Spleen (tissue), 11 donors: ENCODE measurements around the gene AFAP1L1. TPM values are rescaled to one million over a fixed set of nuclear protein-coding genes. Genes with fewer than 3 reads are reported as not detected.
A peak's percentile ranks its signal among the peaks of the same experiment; 100 is the strongest.

ENCODE experiments used
- DNase-seq: peaks from one replicate; pipeline ENCODE4 v3.0.0-alpha.2; 2020
- H3K27ac ChIP-seq, 8 donors: fragments of 200-600 bp; sonication (generic) in 7 of 8; 1 replicate in 4 of 8; 2 replicates in 4 of 8; pipeline versions ENCODE4 v1.5.0 to v1.8.0; 2016 to 2021; ENCODE audit warnings: inconsistent platforms in 4 of 8, mild to moderate bottlenecking in 4 of 8, moderate library complexity in 1 of 8
- H3K27me3 ChIP-seq, 7 donors: fragments of 200-600 bp; sonication (generic) in 6 of 7; replicated peaks in 1 of 7; 1 replicate in 4 of 7; 2 replicates in 3 of 7; pipeline versions ENCODE4 v1.5.0 to v1.8.0; 2016 to 2021; ENCODE audit warnings: inconsistent platforms in 3 of 7, mild to moderate bottlenecking in 1 of 7
- H3K36me3 ChIP-seq, 6 donors: fragments of 200-600 bp; sonication (generic) in 5 of 6; 1 replicate in 4 of 6; 2 replicates in 2 of 6; pipeline versions ENCODE4 v1.5.0 to v1.8.0; 2016 to 2021; ENCODE audit warnings: inconsistent platforms in 2 of 6
- H3K4me1 ChIP-seq, 6 donors: fragments of 200-600 bp; sonication (generic) in 5 of 6; 1 replicate in 3 of 6; 2 replicates in 3 of 6; pipeline versions ENCODE4 v1.5.0 to v1.8.0; 2016 to 2021; ENCODE audit warnings: inconsistent platforms in 3 of 6
- H3K4me3 ChIP-seq, 8 donors: fragments of 200-600 bp; sonication (generic) in 7 of 8; 1 replicate in 4 of 8; 2 replicates in 4 of 8; pipeline versions ENCODE4 v1.5.0 to v1.8.0; 2016 to 2021; ENCODE audit warnings: inconsistent platforms in 4 of 8, mild to moderate bottlenecking in 4 of 8, moderate library complexity in 2 of 8
- H3K9me3 ChIP-seq, 8 donors: fragments of 200-600 bp; sonication (generic) in 7 of 8; 1 replicate in 4 of 8; 2 replicates in 4 of 8; pipeline versions ENCODE4 v1.5.0 to v1.8.0; 2016 to 2021; ENCODE audit warnings: inconsistent platforms in 4 of 8
- POLR2A ChIP-seq, 3 donors: fragments of 450-650 bp; IDR thresholded peaks; one replicate each; pipeline ENCODE4 v1.5.1; 2017; ENCODE audit warnings: antibody characterized with exemption in 3 of 3, mild to moderate bottlenecking in 1 of 3
- POLR2AphosphoS5 ChIP-seq, 3 donors: sonication (generic); formaldehyde crosslinking; IDR thresholded peaks; one replicate each; pipeline ENCODE4 v1.5.1; 2017; ENCODE audit warnings: antibody characterized with exemption in 3 of 3
- WGBS, 5 donors: extraction: QIAGEN DNeasy Blood & Tissue Kit in 3 of 5; methylation state at CpG; one replicate each; pipeline versions ENCODE4 v1.1.5 to v1.1.7; 2013 to 2018; 5-methylcytosine and 5-hydroxymethylcytosine counted together
- intact Hi-C: fragments of 100-400 bp; cut with DNase I; formaldehyde crosslinking; loops from one replicate; pipeline ENCODE4 v1.15.0; 2023; ENCODE audit warnings: low total_unique reads
- polyA plus RNA-seq, 3 donors: library from polyadenylated mRNA; stranded (reverse); fragments of 200-250 nt; gene quantifications; one replicate each; pipeline ENCODE4 v1.2.1, GENCODE V29; 2013
- total RNA-seq, 7 donors: library from RNA; depleted of rRNA in 3 of 7; stranded (reverse); fragments of >200 nt in 3 of 7; fragmentation: NEBNext Ultra II Directional in 4 of 7; extraction: Animal tissue kit (Norgen Biotek cat#: 25700) in 4 of 7; gene quantifications; one replicate each; pipeline versions ENCODE4 v1.1.0 to v1.2.1, GENCODE V29; 2016 to 2021
- TF ChIP-seq, protein P1 (sequence below), 11 experiments: fragments of 200-600 bp in 7 of 11; fragments of 450-650 bp in 4 of 11; sonication (generic) in 4 of 11; IDR thresholded peaks in 8 of 11; conservative IDR thresholded peaks in 3 of 11; 1 replicate in 7 of 11; 2 replicates in 4 of 11; pipeline versions ENCODE4 v1.4.0 to v1.8.0; 2016 to 2021; ENCODE audit warnings: antibody characterized with exemption in 11 of 11, inconsistent platforms in 4 of 11, mild to moderate bottlenecking in 1 of 11
- donor health status: healthy with polysubstance abuse.
- donor health status: DM: no; HTN: no; CAD: no; lungs with moderate emphysema.
- donor health status: DM: no; HTN: no; CAD: no.
- donor health status: Bipolar disorder and iron deficiency.
- donor health status: healthy.
- donor health status: DM: no; HTN: no; CAD: no.
- donor health status: DM: yes; HTN: yes; CAD: no.

AFAP1L1 gene
- total and polyA plus RNA-seq, 10 donors: 1.7 to 21.8 (median 10.3) TPM

DNA sequence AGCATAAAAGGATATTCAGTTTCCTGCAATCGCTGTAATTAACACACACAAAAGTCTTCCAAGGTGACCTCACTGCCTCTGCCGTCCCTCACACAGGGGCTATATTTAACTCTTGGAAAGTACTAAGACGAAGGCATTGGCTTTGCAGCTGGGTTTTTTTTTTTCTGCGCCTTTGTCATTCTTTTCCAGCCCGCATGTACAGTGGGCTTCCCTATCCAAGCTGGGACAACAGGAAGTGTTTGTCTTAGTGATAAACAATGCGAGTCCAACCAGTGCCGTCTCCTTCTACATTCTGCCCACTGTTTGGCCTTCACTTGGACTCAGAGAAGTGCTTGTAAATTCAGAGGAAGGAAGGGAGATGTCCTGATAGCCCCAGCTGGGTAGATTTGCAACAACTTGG lies 17.6 kb downstream of the AFAP1L1 start:
- intact Hi-C loops: no loop called here
- H3K4me1 ChIP-seq: peaks cover 0 to 17% (median 6%) of the 10 kb centered on the region in 6 donors
- no peaks in the 10 kb centered on the region for H3K9me3 ChIP-seq
- H3K4me3 ChIP-seq: no peak overlapping the region
- no peaks in the 10 kb centered on the region for H3K36me3 ChIP-seq
- no peak for DNase-seq
- H3K27me3 ChIP-seq: no peaks in the 10 kb centered on the region
- WGBS, 5 donors: 13 to 33% (median 20%) methylated on average over 6 to 7 of the region's 7 CpGs
- peak overlapping the region in 6 of 8 donors; percentile 6 to 67 (median 36) for H3K27ac ChIP-seq
- TF ChIP-seq, protein P1, sequence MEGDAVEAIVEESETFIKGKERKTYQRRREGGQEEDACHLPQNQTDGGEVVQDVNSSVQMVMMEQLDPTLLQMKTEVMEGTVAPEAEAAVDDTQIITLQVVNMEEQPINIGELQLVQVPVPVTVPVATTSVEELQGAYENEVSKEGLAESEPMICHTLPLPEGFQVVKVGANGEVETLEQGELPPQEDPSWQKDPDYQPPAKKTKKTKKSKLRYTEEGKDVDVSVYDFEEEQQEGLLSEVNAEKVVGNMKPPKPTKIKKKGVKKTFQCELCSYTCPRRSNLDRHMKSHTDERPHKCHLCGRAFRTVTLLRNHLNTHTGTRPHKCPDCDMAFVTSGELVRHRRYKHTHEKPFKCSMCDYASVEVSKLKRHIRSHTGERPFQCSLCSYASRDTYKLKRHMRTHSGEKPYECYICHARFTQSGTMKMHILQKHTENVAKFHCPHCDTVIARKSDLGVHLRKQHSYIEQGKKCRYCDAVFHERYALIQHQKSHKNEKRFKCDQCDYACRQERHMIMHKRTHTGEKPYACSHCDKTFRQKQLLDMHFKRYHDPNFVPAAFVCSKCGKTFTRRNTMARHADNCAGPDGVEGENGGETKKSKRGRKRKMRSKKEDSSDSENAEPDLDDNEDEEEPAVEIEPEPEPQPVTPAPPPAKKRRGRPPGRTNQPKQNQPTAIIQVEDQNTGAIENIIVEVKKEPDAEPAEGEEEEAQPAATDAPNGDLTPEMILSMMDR (IDR thresholded peaks at IDR 0.05 in 8 of 11, conservative IDR thresholded peaks at IDR 0.05 in 3 of 11): no peak
- peak in 1 of 3 donors; percentile 27 for TF ChIP-seq POLR2AphosphoS5 (IDR thresholded peaks at IDR 0.05)
- no peak for TF ChIP-seq POLR2A (IDR thresholded peaks at IDR 0.05)

DNA sequence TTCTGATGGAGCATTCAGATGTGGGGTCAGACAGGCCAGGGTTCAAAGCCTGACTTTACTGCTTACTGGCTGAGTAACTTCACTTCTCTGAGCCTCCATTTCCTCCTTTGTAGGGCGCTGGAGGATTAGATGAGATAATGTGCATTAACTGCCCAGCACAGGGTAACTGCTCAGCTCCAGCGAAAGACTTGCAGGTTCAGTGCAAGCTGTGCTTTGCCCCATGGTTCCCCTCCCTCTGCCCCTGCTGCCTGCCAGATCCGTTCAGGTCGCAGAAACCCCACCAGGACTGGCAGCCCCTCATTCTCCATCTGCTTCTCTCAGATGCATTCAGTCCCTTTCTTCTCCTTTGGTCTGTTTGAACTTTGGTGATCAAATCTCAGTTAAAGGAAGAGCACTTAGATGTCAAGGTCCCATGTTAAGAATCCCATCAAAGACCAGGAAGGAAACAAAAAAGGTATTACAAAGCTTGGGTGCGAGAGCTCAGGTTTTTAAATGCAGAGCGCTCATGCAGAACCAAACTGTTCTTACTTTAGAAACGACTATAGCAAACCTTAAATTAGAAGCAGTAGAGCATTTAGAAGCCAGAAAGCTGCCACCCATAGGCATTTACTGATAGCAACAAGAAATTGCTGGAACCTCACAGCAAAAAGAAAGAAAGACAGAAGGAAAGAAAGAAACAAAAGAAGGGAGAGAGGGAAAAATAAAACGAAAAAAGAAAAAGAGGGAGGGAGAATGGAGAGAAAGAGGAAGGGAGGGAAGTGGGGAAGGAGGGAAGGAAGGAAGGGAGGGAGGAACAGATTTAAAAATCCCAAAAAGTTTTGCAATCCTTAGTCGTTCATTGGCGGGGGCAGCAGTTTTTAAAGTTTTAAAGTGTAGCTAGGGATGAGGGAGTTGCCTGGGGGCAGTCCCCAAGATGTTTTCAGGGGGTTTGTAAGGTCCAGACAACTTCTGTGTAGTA lies 23.5 kb downstream of the AFAP1L1 start:
- Histone ChIP-seq H3K27ac (no peak overlapping the region), H3K4me1 (peaks cover 9 to 39% (median 28%) of the 10 kb centered on the region in 6 donors), H3K4me3 (no peak overlapping the region), H3K36me3 (no peaks in the 10 kb centered on the region), H3K27me3 (peaks cover 0 to 17% (median 0%) of the 10 kb centered on the region in 7 donors), H3K9me3 (no peaks in the 10 kb centered on the region)
- 33 to 43% (median 39%) methylated on average over 10 of the region's 10 CpGs for WGBS, 5 donors
- TF ChIP-seq POLR2A (IDR thresholded peaks at IDR 0.05): no peak
- TF ChIP-seq, protein P1 (IDR thresholded peaks at IDR 0.05 in 8 of 11, conservative IDR thresholded peaks at IDR 0.05 in 3 of 11): no peak
- TF ChIP-seq POLR2AphosphoS5 (IDR thresholded peaks at IDR 0.05): no peak
- intact Hi-C loops: no loop called here
- no peak for DNase-seq

DNA sequence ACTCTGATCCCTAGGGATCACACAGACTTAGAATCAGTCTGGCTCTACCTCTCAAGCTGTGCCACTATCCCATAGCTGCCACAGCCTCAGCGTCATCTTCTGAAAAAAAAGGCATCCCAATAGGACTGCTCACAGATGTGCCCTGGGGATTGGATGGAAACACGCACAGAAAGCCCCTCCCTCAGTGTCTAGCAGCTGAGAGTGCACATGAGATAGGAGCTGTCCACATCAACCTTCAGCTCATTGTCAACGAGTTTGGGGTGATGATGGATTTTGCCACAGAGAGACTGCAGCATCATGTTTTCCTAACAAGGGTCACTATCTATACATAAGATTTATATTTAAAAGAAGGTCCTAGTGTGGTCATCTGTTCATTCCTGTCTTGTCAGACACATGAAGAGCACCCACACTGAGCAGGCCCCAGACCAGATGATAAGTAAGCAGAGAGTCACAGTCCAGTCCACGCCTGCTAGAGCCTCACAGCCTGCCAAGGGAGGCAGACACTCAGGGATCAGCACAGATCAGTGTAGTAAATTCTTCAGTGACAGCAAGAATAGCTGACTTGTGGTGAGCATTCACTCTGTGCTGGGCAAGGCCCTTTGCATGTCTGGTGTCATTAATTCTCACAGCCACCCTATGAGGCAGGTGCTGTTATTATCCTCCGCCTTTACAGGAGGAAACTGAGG lies 25.8 kb downstream of the AFAP1L1 start:
- intact Hi-C loops: no loop called here
- WGBS, 5 donors: 83 to 92% (median 87%) methylated on average over 5 of the region's 5 CpGs
- no peak overlapping the region for H3K27ac ChIP-seq

More for the DNA sequence above, 25.8 kb downstream of the AFAP1L1 start:
- no peaks in the 10 kb centered on the region for H3K9me3 ChIP-seq
- peaks cover 9 to 43% (median 29%) of the 10 kb centered on the region in 6 donors for H3K4me1 ChIP-seq
- no peak for TF ChIP-seq POLR2AphosphoS5 (IDR thresholded peaks at IDR 0.05)
- TF ChIP-seq POLR2A (IDR thresholded peaks at IDR 0.05): no peak
- TF ChIP-seq, protein P1 (IDR thresholded peaks at IDR 0.05 in 8 of 11, conservative IDR thresholded peaks at IDR 0.05 in 3 of 11): no peak
- peaks cover 0 to 17% (median 0%) of the 10 kb centered on the region in 7 donors for H3K27me3 ChIP-seq
- no peak overlapping the region for H3K4me3 ChIP-seq
- no peak for DNase-seq
- H3K36me3 ChIP-seq: no peaks in the 10 kb centered on the region
